ENCODE results near the gene PIWIL1.

PIWIL1 gene

GRCh38 chr12:130374083-130374482, 36.4 kb downstream of the PIWIL1 start:
- no peak for DNase-seq (ENCODE audit: low read depth in 2 of 2)

- no peak for DNase-seq (ENCODE audit: low read depth in 2 of 2)
These were observed 37.9 kb downstream of the PIWIL1 start for GRCh38 chr12:130375296-130376287.

- DNase-seq (ENCODE audit: low read depth in 2 of 2): no peak
These were observed 45.1 kb downstream of the PIWIL1 start for GRCh38 chr12:130382818-130383217.

- no peak for DNase-seq (ENCODE audit: low read depth in 2 of 2)
These were observed 46.5 kb downstream of the PIWIL1 start for GRCh38 chr12:130384234-130384633.

GRCh38 chr12:130385193-130385592, 47.5 kb downstream of the PIWIL1 start:
- no peak for DNase-seq (ENCODE audit: low read depth in 2 of 2)

- DNase-seq (ENCODE audit: low read depth in 2 of 2): no peak
These were observed 53.5 kb downstream of the PIWIL1 start for GRCh38 chr12:130391186-130391585.

GRCh38 chr12:130394906-130395305, 57.2 kb downstream of the PIWIL1 start:
- DNase-seq (ENCODE audit: low read depth in 2 of 2): no peak

GRCh38 chr12:130396667-130397066, 59.0 kb downstream of the PIWIL1 start:
- no peak for DNase-seq (ENCODE audit: low read depth in 2 of 2)

- DNase-seq (ENCODE audit: low read depth in 2 of 2): no peak
These were observed 60.6 kb downstream of the PIWIL1 start for GRCh38 chr12:130398100-130398848.

- no peak for DNase-seq (ENCODE audit: low read depth in 2 of 2)
These were observed 64.0 kb downstream of the PIWIL1 start for GRCh38 chr12:130401703-130402102.

- no peak for DNase-seq (ENCODE audit: low read depth in 2 of 2)
These were observed 67.6 kb downstream of the PIWIL1 start for GRCh38 chr12:130405332-130405731.

- no peak for DNase-seq (ENCODE audit: low read depth in 2 of 2)
These were observed 74.7 kb downstream of the PIWIL1 start for GRCh38 chr12:130412384-130412783.

GRCh38 chr12:130413909-130414308, 76.2 kb downstream of the PIWIL1 start:
- DNase-seq (ENCODE audit: low read depth in 2 of 2): no peak

- DNase-seq (ENCODE audit: low read depth in 2 of 2): no peak
These were observed 76.7 kb downstream of the PIWIL1 start for GRCh38 chr12:130414381-130414780.

- DNase-seq (ENCODE audit: low read depth in 2 of 2): no peak
These were observed 80.6 kb downstream of the PIWIL1 start for GRCh38 chr12:130418251-130418650.

- no peak for DNase-seq (ENCODE audit: low read depth in 2 of 2)
These were observed 81.4 kb downstream of the PIWIL1 start for GRCh38 chr12:130419116-130419515.

- no peak for DNase-seq (ENCODE audit: low read depth in 2 of 2)
These were observed 82.4 kb downstream of the PIWIL1 start for GRCh38 chr12:130420071-130420470.

GRCh38 chr12:130421896-130422295, 84.2 kb downstream of the PIWIL1 start:
- no peak for DNase-seq (ENCODE audit: low read depth in 2 of 2)
